Sigmoid colon (tissue), 4 donors: ENCODE data around the gene ADAMTS19.

Source experiments
- EP300 ChIP-seq, 4 donors: sonication (generic); formaldehyde crosslinking; IDR thresholded peaks; one replicate each; pipeline ENCODE4 v1.6.1; 2017; ENCODE audit warnings: antibody characterized with exemption in 4 of 4
- POLR2A ChIP-seq, 2 donors: fragments of 450-650 bp; IDR thresholded peaks; one replicate each; pipeline ENCODE4 v1.6.1; 2016; ENCODE audit warnings: antibody characterized with exemption in 2 of 2, mild to moderate bottlenecking in 2 of 2, moderate library complexity in 2 of 2
- TF ChIP-seq, protein P1 (sequence below), 4 experiments: fragments of 450-650 bp in 3 of 4; fragments of 200-600 bp in 1 of 4; IDR thresholded peaks; one replicate each; pipeline ENCODE4 v1.5.1; 2016 to 2019; ENCODE audit warnings: antibody characterized with exemption in 4 of 4, mild to moderate bottlenecking in 3 of 4, moderate library complexity in 2 of 4

DNA sequence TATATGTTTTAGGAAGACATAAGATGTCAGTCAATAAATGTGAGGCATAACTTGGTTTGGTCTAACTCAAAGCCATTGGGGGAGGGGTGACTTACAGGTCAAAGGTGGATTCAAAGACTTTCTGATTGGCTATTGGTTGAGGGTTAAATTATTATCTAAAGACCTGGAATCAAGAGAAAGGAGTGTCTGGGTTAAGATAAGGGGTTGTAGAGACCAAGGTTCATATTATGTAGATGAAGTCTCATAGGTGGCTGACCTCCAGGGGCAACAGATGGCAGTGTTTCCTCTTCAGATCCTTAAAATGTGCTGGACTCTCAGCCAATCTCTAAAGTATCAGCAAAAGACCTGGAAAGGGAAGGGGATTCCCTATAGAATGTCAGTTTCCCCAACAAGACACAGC lies 236.5 kb downstream of the ADAMTS19 start:
- TF ChIP-seq, protein P1, sequence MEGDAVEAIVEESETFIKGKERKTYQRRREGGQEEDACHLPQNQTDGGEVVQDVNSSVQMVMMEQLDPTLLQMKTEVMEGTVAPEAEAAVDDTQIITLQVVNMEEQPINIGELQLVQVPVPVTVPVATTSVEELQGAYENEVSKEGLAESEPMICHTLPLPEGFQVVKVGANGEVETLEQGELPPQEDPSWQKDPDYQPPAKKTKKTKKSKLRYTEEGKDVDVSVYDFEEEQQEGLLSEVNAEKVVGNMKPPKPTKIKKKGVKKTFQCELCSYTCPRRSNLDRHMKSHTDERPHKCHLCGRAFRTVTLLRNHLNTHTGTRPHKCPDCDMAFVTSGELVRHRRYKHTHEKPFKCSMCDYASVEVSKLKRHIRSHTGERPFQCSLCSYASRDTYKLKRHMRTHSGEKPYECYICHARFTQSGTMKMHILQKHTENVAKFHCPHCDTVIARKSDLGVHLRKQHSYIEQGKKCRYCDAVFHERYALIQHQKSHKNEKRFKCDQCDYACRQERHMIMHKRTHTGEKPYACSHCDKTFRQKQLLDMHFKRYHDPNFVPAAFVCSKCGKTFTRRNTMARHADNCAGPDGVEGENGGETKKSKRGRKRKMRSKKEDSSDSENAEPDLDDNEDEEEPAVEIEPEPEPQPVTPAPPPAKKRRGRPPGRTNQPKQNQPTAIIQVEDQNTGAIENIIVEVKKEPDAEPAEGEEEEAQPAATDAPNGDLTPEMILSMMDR (IDR thresholded peaks at IDR 0.05): no peak
- no peak for TF ChIP-seq POLR2A (IDR thresholded peaks at IDR 0.05)
- TF ChIP-seq EP300 (IDR thresholded peaks at IDR 0.05): no peak
